Measurements from ENCODE around the gene POC1B.

Gene POC1B

DNA sequence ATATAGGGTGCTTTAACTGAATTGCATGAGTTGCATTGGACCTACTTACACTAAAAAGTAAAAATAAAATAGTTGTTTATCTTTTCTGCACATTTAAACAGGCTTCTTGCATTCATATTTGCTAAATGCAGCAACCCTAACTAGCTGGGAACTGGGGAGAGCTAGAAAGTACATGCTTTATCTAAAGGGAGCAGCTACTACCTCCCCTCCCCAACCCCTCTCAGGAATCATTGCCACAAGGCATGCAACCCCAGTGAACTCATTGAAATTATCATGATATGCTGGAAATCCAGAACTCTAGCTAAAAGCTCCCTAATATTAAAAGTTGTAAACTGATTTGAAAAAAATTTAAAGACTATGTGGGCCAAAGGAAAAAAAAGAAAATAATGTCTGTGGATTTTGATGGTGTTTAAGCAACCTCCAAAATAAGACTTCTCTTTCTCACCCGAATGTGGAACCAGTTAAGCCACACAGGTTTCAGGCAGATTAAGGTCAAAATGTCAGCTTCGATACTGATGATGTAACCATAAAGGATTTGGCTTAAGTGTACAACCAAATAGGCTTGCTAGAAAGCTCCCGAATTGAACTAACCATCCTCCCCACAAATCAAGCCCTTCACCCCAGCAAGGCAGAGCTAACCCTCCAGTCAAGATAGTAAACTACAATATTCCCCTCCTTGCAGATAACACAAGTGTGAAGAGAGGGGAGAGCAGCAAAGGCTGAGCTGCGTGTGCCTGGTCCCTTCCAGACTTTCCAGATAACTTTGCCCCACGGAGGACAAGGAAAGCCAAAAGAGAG lies 13.8 kb upstream of the POC1B start:
- no peak for DNase-seq (ENCODE audit: low read depth)

DNA sequence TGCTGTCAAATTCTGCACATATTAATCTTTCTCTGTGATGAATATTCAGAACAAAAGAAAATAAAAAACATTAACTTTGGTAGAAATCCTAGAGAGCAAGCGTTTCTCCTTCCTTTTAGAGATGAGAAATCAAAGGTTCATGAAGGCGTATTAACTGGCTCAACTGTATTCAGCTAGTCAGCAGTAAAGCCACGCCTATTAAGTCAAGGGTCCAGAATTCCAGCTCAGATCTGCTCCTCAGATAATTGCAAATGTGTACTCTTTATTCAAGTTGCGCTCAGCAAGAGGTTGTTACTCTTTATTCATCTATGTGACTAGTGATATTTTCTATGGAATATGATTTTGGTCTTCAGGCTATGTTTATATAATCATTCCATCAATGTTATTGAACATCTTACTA lies 13.1 kb upstream of the POC1B start:
- DNase-seq (ENCODE audit: low read depth) = no peak

DNA sequence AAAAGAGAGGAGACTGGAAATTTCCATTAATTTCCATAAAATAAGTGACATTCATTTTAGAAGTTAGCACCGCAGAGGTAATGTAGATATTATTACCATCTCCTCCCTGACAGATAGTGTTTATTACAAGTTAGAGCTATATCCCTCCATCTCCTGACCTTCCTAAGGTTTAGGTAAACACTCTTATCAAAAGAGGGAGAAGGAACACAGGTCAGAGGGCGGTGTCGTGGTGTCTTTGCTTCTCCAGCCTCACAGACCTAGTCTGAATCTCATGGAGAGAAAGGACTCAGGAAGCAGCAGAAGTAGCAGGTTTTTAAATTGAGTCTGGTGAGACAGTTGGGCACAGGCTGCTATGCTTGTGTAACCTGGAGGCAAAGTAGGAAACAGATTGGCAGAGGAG lies 11.5 kb upstream of the POC1B start:
- DNase-seq (ENCODE audit: low read depth) = no peak

- DNase-seq (ENCODE audit: low read depth) = peak; percentile 67
These were observed 3.9 kb upstream of the POC1B start for GRCh38 chr12:89529738-89530137.

- DNase-seq (ENCODE audit: low read depth) = no peak
These were observed 2.6 kb upstream of the POC1B start for GRCh38 chr12:89528434-89528833.

- DNase-seq (ENCODE audit: low read depth) = peak; percentile 45
These were observed 483 bp downstream of the POC1B start for GRCh38 chr12:89525305-89525823.

DNA sequence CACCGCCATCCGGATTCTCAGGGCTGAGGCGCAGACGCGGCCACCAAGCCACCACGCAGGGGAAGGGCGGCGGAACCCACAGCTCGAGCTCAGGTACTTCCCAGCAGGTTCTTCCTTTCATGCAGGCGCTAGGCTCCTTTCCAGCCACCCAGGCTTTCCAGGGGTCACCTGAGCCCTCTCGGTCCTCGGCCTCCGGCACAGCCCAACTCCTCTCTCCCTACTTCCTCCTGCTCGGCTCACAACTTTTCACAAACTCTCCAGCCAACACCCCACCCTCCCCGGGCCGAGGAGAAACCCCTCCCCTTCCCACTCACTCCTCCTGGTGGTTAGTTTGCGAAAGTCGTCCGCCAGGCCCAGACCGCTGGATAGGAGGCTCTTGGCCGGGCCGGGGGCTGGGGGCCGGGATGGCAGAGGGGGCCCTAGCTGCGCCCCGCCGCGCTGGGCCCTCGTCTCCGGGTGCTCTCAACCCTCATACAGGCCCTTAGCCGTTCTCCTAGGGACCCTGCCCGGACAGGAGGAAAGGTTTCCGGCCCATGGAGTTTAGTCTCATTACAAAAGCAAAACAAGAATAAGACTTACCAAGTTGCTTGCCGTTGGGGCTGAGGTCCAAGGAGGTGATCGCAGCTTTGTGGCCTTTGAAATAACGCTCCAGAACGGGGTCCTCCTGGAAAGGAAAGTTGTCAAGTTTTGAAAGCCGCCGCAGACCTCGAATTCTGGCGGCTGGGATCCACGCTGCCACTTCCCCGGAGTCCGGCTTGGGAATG lies 1.1 kb downstream of the POC1B start, which contains the start of gene GALNT4:
Gene GALNT4, minus strand, starts transcription at position 256 of the 764 bp plus-strand sequence. Its CDS starts 247 bp downstream, at position 9.
- peak; percentile 90 for DNase-seq (ENCODE audit: low read depth)

DNA sequence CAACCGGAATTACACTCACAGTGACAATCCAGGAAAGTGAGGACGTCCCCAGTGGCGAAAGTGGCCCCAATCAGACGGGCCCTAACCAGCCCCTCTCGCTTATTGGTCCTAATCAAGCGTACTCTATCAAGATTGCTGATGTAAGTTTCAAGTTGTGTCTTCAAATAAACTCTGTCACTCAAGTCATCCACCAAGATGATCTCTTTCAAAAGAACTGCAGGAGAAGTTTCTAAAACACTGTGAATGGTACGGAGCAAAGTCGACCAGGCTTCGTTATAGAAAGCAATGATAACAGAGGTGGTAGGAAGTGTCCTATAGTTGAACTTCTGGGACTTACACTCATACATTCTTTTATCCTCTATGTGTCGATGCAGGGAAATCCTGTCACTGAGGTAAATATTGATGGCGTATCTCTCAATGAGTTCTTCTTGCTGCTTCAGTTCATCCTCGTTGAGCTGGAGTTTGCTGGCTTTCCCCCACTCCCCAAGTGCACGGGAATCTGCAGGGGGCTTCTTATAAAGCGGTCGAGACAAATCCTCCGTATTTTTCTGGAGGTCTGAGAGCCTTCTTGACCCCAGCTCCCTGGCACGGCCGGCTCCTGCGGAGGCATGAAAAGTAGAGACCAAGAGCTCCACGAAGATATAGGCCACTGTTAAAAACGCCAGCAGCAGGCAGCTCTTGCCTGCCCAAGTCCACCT lies 1.9 kb downstream of the POC1B start:
- DNase-seq (ENCODE audit: low read depth) = no peak

- no peak for DNase-seq (ENCODE audit: low read depth)
These were observed 2.5 kb downstream of the POC1B start for GRCh38 chr12:89523393-89523792.

DNA sequence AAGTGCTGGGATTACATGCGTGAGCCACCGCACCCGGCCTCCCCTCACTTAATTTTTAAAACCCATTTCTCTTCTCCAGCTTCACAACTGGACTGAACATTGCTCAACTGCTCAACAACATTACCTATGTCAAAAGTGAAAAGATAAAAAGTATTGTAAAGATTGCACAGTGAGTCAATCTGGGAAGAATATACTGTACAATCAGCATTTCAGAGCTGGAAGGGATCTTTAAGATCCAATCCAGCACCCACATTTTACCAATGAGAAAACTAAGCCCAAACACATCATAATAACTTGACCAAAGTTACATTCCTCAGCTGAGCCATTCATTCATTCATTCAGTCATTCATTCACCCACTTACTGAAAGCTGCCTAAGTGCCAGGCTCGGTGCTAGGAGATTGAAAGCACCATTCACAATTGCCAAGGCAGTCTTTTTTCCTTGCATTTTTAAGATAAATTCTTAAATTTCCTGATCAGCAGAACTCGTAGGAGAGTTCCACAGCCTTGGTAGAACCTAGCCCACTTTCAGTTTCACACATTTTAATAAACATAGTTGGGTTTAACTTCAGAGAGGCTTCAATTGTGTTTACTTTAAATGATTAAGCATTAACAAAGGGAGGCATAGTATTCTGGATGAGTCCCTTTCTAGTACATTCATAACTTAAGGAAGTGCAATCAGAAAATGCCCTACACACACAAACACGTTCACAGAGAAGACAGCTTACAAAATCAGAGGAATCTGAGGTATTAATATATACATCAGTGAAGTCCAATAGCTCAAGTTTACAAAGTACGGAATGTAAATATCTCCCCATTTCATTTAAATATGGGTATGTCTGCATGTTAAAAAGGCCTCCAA lies 4.3 kb downstream of the POC1B start:
- peak; percentile 33 for DNase-seq (ENCODE audit: low read depth)

DNA sequence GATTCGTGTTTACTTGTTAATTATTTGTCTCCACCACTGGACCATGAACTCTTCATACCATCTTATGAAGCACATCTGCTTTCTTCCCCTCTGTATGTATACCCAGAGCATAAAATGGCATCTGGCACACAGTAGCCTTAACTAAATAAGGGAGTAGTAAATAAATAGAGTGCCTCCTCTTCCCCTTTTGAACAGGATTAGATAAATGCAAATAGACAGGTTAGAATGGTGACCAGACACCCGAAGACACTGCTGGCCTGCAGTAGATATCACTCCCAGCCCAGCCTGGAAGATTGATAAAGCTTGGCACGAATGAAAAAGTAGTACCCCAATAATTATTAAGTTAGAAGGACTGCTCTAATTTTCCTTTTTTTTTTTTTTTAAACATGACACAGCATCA lies 8.1 kb downstream of the POC1B start:
- no peak for DNase-seq (ENCODE audit: low read depth)

GRCh38 chr12:89516633-89517032 lies 9.2 kb downstream of the POC1B start:
- DNase-seq (ENCODE audit: low read depth) = no peak

DNA sequence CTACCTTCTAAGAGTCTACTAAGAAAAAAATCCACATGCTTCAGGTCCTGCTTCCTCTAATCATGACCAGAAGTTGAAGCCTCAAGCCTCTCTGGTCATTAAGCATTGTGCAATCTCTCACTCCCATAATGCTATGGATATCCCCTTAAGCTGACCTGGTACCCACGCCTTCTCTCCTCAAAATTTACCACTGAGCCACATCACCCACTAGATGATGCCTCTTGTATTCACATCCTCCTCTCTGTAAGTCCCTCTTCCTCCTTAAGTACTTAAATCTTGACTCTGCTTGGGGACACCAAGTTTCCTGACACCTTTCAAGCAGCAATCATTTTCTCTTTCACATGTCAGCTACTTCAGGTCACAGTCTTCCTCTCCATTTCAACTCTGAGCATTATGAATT lies 11.1 kb downstream of the POC1B start:
- DNase-seq (ENCODE audit: low read depth) = no peak

DNA sequence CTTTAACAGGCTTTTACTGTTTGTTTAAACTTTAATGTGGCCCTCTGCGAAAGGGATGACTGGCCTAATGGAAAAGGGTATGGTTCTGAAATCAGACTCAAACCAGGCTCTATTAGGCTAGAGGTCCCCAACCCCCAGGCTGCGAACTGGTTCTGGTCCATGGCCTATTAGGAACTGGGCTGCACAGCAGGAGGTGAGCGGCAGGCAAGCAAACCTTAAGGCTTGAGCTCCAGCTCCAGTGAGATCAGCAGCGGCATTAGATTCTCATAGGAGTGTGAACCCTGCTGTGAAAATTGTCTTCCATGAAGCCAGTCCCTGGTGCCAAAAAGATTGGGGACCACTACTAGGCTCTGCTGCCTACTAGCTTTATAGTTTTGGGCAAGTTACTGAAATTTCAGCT lies 12.3 kb downstream of the POC1B start:
- no peak for DNase-seq (ENCODE audit: low read depth)

GRCh38 chr12:89507015-89507824 lies 18.6 kb downstream of the POC1B start:
- DNase-seq (ENCODE audit: low read depth) = no peak

DNA sequence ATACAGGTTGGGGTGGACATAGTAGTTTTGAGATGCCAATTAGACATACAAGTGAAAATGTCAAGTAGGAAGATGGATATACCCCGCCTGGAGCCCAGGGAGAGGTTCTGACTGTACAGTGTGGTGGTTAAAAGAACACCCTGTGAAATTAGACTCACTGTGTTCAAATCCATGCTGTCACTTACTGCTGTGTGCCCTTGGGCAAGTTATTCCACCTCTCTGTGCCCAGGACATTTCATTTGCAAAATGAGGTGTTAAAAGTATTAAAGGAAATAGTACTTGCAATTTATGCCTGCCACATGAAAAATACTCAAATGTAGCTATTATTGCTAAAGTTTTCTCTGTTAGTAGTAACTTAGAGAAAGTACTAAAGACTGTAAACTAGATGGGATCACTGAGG lies 19.8 kb downstream of the POC1B start:
- no peak for DNase-seq (ENCODE audit: low read depth)

GRCh38 chr12:89504560-89505346 lies 21.1 kb downstream of the POC1B start:
- peak; percentile 79 for DNase-seq (ENCODE audit: low read depth)

DNA sequence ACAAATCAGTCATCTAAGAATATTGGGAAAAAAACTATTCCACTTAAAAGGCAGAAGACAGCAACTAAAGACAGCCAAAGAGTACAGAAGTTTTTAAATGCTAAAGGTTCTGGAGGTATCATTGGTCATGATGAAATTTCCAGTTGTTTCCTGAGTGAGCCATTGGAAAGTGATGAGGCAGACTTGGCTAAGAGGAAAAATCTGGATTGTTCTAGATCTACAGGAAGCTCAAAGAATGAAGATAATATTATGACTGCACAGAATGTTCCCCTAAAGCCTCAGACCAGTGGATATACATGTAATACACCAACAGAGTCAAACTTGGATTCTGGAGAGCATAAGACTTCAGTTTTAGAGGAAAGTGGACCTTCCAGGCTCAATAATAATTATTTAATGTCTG lies 24.1 kb downstream of the POC1B start:
- no peak for DNase-seq (ENCODE audit: low read depth)

DNA sequence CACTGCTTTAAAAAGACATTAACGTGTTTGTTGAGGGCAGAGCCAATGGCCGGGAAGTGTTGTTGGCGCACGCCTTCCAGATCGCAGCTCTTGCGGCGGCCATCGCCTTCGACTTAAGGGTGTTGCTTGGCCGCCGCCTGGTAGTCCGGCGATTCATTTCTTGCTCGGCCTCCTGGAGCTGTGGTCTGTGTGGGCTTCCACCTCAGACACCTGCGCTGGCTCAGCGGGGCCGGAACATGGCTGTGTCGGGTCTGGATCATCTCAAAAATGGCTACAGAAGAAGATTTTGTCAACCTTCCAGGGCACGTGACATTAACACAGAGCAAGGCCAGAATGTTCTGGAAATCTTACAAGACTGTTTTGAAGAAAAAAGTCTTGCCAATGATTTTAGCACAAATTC lies 26.0 kb downstream of the POC1B start:
- DNase-seq (ENCODE audit: low read depth) = no peak

DNA sequence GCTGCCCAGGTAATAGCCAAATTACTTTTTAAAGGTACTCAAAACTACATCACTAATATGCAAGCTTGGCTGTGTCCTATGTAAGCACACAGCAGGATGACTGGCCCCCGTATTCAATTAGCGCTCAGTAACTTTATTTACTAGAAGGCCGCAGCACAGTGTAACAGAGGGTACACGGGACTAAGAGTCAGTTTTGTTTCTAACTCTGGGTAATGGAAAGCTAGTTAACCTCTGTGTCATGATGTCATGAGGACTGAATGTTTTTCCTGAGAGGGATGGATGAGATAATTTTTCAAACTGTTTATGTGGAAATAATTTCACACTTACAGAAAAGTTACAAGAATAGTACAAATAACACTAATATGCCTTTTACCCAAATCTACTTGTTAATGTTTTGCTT lies 28.4 kb downstream of the POC1B start:
- no peak for DNase-seq (ENCODE audit: low read depth)

All from ELR (cell line).